GM12878 (cell line): ENCODE results near the gene ANAPC15. TPM values are rescaled to one million over a fixed set of nuclear protein-coding genes. Genes with fewer than 3 reads are reported as not detected.
A peak's percentile ranks its signal among the peaks of the same experiment; 100 is the strongest.

Experiments
- ATAC-seq: fragments of 200-7000 bp; cut with Tn5 transposase; 3 replicates; pipeline ENCODE4 v1.9.1; 2020; ENCODE audit warnings: mild to moderate bottlenecking, moderate library complexity
- BruUV-seq: library from RNA; stranded (reverse); fragments of 400-500 nt; replicated peaks from 2 replicates; lab custom pipeline; 2021; lab: Mats Ljungman, UMichigan
- CTCF ChIA-PET: fragments of 300-600 bp; sonication (Branson Sonifier 250); formaldehyde crosslinking; extraction: SDS; loops from one replicate; lab custom pipeline; 2021; ENCODE audit warnings: inconsistent platforms; lab: Yijun Ruan, JAX
- POLR2A ChIA-PET: fragments of 350-600 bp; formaldehyde crosslinking; extraction: SDS; loops from one replicate; lab custom pipeline; 2021; ENCODE audit warnings: inconsistent platforms; lab: Charles Lee
- RAD21 ChIA-PET: fragments of 300-600 bp; sonication (Branson Sonifier 250); formaldehyde crosslinking; loops from one replicate; lab custom pipeline; 2023; ENCODE audit warnings: antibody characterized with exemption; ENCODE audit not compliant: unreplicated experiment; lab: Charles Lee
- SMC1A ChIA-PET: fragments of 300-600 bp; sonication (Branson Sonifier 250); formaldehyde crosslinking; loops from one replicate; lab custom pipeline; 2023; ENCODE audit not compliant: unreplicated experiment, uncharacterized antibody; lab: Charles Lee
- DNase-seq: peaks from one replicate; pipeline ENCODE4 v3.0.0-alpha.2; 2011; ENCODE audit warnings: low read depth, low spot score
- FAIRE-seq: peaks from 3 replicates; lab custom pipeline; 2011; peaks lifted over from hg19 to GRCh38; lab: Jason Lieb, UNC
- H2AFZ ChIP-seq: 2 replicates; pipeline ENCODE4 v1.6.0; 2011; ENCODE audit warnings: low read depth, low read length, control low read depth; ENCODE audit not compliant: control insufficient read depth
- H3K27ac ChIP-seq: 2 replicates; pipeline ENCODE4 v1.5.1; 2011; ENCODE audit warnings: control low read depth; ENCODE audit not compliant: control insufficient read depth, insufficient read depth
- H3K27me3 ChIP-seq, 2 experiments: replicated peaks in 1 of 2; 2 replicates each; pipeline versions ENCODE4 v1.6.0 to v1.6.1; 2011; ENCODE audit warnings: low read length in 1 of 2; ENCODE audit not compliant: control insufficient read depth in 2 of 2, insufficient read depth in 2 of 2
- H3K36me3 ChIP-seq, 2 experiments: 2 replicates each; pipeline ENCODE4 v1.5.1; 2011; ENCODE audit warnings: low read length in 1 of 2; ENCODE audit not compliant: control insufficient read depth in 2 of 2, insufficient read depth in 2 of 2
- H3K4me1 ChIP-seq: 2 replicates; pipeline ENCODE4 v1.6.1; 2011; ENCODE audit warnings: mild to moderate bottlenecking, low read length, moderate library complexity, mixed read lengths; ENCODE audit not compliant: control insufficient read depth, insufficient read depth
- H3K4me2 ChIP-seq: 2 replicates; pipeline ENCODE4 v1.6.0; 2011; ENCODE audit warnings: control low read depth; ENCODE audit not compliant: control insufficient read depth, insufficient read depth
- H3K4me3 ChIP-seq: fragments of 200-600 bp; sonication (generic); 2 replicates; pipeline ENCODE4 v1.5.1; 2016
- H3K79me2 ChIP-seq: 2 replicates; pipeline ENCODE4 v1.6.0; 2011; ENCODE audit warnings: low read length; ENCODE audit not compliant: control insufficient read depth, insufficient read depth
- H3K9ac ChIP-seq: 2 replicates; pipeline ENCODE4 v1.8.0; 2011; ENCODE audit warnings: low read length, control low read depth, mixed read lengths; ENCODE audit not compliant: control insufficient read depth, insufficient read depth
- H3K9me3 ChIP-seq: replicated peaks from 3 replicates; pipeline ENCODE4 v1.5.1; 2011; ENCODE audit warnings: mild to moderate bottlenecking, low read length; ENCODE audit not compliant: control insufficient read depth, insufficient read depth
- H4K20me1 ChIP-seq: 2 replicates; pipeline ENCODE4 v1.6.0; 2011; ENCODE audit not compliant: control insufficient read depth, insufficient read depth
- LARP7 ChIP-seq: fragments of 450-650 bp; IDR thresholded peaks from 2 replicates; pipeline ENCODE4 v1.6.1; 2017; ENCODE audit warnings: mild to moderate bottlenecking
- NBN ChIP-seq: fragments of 450-650 bp; IDR thresholded peaks from 2 replicates; pipeline ENCODE4 v1.6.1; 2016
- NFIC ChIP-seq: IDR thresholded peaks from 2 replicates; pipeline ENCODE4 v1.6.1; 2012; ENCODE audit warnings: low read depth, mild to moderate bottlenecking, inconsistent platforms, low read length, moderate library complexity
- NFXL1 ChIP-seq: fragments of 450-650 bp; IDR thresholded peaks from 2 replicates; pipeline ENCODE4 v1.6.1; 2017; ENCODE audit warnings: antibody characterized with exemption, mild to moderate bottlenecking, borderline replicate concordance
- NR2C2 ChIP-seq: IDR thresholded peaks from 2 replicates; pipeline ENCODE4 v1.6.1; 2011; ENCODE audit warnings: borderline replicate concordance, low read depth; ENCODE audit not compliant: control insufficient read depth, insufficient read length
- SMARCA5 ChIP-seq: fragments of 450-650 bp; IDR thresholded peaks from 2 replicates; pipeline ENCODE4 v1.6.1; 2017; ENCODE audit warnings: mild to moderate bottlenecking
- SPI1 ChIP-seq: IDR thresholded peaks from 2 replicates; pipeline ENCODE4 v1.6.1; 2011; ENCODE audit warnings: low read depth, mild to moderate bottlenecking, low read length, moderate library complexity, borderline replicate concordance; ENCODE audit not compliant: insufficient read depth
- SREBF1 ChIP-seq: IDR thresholded peaks from 2 replicates; pipeline ENCODE4 v1.6.1; 2012; ENCODE audit warnings: mild to moderate bottlenecking, low read length
- TBL1XR1 ChIP-seq: IDR thresholded peaks from 2 replicates; pipeline ENCODE4 v1.6.1; 2012; ENCODE audit warnings: low read depth, low read length, improper control_type of control experiment
- TCF12 ChIP-seq: IDR thresholded peaks from 2 replicates; pipeline ENCODE4 v1.6.1; 2011; ENCODE audit warnings: low read depth, mild to moderate bottlenecking, low read length
- TCF3 ChIP-seq: IDR thresholded peaks from 2 replicates; pipeline ENCODE4 v1.6.1; 2012; ENCODE audit warnings: low read depth, mild to moderate bottlenecking, low read length, borderline replicate concordance; ENCODE audit not compliant: insufficient read depth
- YBX1 ChIP-seq: fragments of 450-650 bp; IDR thresholded peaks from 2 replicates; pipeline ENCODE4 v1.6.1; 2016; ENCODE audit warnings: antibody characterized with exemption
- ZZZ3 ChIP-seq: IDR thresholded peaks from 2 replicates; pipeline ENCODE4 v1.6.1; 2011; ENCODE audit warnings: low read depth; ENCODE audit not compliant: control insufficient read depth, insufficient read length
- WGBS: methylation state at CpG from one replicate; pipeline ENCODE4 v1.1.6; 2016; ENCODE audit warnings: low lambda C conversion rate; ENCODE audit not compliant: insufficient replicate concordance, insufficient coverage; ENCODE audit errors: missing lambda C conversion rate; 5-methylcytosine and 5-hydroxymethylcytosine counted together
- in situ Hi-C: fragments of 300-500 bp; cut with MboI; formaldehyde crosslinking; loops from 9 replicates; pipeline ENCODE4 v1.14.3; 2018; ENCODE audit warnings: mixed read lengths
- intact Hi-C: fragments of 100-400 bp; cut with micrococcal nuclease; formaldehyde crosslinking; loops from one replicate; pipeline ENCODE4 v1.14.2; 2022; ENCODE audit not compliant: unreplicated experiment
- polyA plus RNA-seq, 11 experiments: library from polyadenylated mRNA; depleted of rRNA in 4 of 11; unstranded in 6 of 11; stranded (reverse) in 5 of 11; fragments of >200 nt; fragmentation: Nextera tagmentation in 4 of 11; fragmentation: Illumina TruSeq in 1 of 11; extraction: Ambion mirVana in 4 of 11; extraction: Trizol in 1 of 11; gene quantifications; 1 replicate in 1 of 11; 2 replicates in 10 of 11; pipeline versions ENCODE4 v1.2.1 to v1.2.3, GENCODE V29; 2011 to 2016; ENCODE audit warnings: inconsistent platforms in 2 of 11, missing spikeins in 2 of 11, low read depth in 1 of 11
- total RNA-seq, 4 experiments: library from RNA; depleted of rRNA in 3 of 4; stranded (reverse); fragments of >200 nt in 3 of 4; fragmentation: Illumina TruSeq in 1 of 4; extraction: Trizol in 1 of 4; gene quantifications; 2 replicates each; pipeline versions ENCODE4 v1.2.1 to v1.2.3, GENCODE V29; 2013 to 2021
- TF ChIP-seq, protein P1 (sequence below), 3 experiments: IDR thresholded peaks in 2 of 3; conservative IDR thresholded peaks in 1 of 3; 2 replicates each; pipeline ENCODE4 v1.5.1; 2011; ENCODE audit warnings: low read depth in 3 of 3, low read length in 3 of 3, mild to moderate bottlenecking in 3 of 3, control low read depth in 2 of 3, moderate library complexity in 2 of 3, inconsistent platforms in 1 of 3, mixed read lengths in 1 of 3; ENCODE audit not compliant: control insufficient read depth in 2 of 3, insufficient read depth in 1 of 3; ENCODE audit errors: extremely low read depth in 1 of 3
- TF ChIP-seq, protein P2 (sequence below): IDR thresholded peaks from 2 replicates; pipeline ENCODE4 v1.6.1; 2012; ENCODE audit warnings: low read depth, low read length, improper control_type of control experiment
- TF ChIP-seq, protein P3 (sequence below): fragments of 150-350 bp; IDR thresholded peaks from 2 replicates; pipeline ENCODE4 v1.6.1; 2016; ENCODE audit warnings: low read depth, low read length
- TF ChIP-seq, protein P4 (sequence below): fragments of 450-650 bp; IDR thresholded peaks from 2 replicates; pipeline ENCODE4 v1.6.1; 2017; ENCODE audit warnings: mild to moderate bottlenecking, low read depth, inconsistent platforms; ENCODE audit not compliant: poor library complexity, severe bottlenecking

ANAPC15 gene
- total and polyA plus RNA-seq, 10 of the 15 experiments (the other 5 are each of a cell fraction or from before 2014, with no cell fraction given) = 83.4 to 372 (median 103) TPM

DNA sequence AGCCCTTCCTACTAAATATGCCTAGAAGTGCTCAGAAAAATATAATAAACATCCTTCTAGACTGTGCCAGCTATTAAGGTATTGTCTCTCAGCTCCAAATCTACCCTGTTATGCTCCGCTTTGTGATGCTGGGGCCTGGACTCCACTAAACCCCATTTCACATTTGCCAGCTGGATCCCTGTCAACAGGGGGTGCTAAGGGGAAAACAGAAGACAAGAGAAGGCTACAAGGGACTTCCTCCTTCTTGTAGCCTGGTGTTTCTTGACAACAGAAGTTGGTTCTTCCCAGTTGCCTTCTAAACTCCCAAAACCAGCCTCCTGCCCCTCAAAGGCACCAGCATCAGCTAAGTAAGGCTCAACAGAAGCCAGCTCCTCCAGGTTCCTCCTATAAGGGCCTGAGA lies 37.4 kb downstream of the ANAPC15 start:
- no peaks in the 10 kb centered on the region for H4K20me1 ChIP-seq
- 0 out of 4 replicates have a peak, but pooled peaks cover 0 to 2% of the 10 kb centered on the region in 2 experiments for H3K36me3 ChIP-seq
- peaks cover 15% of the 10 kb centered on the region for H3K4me1 ChIP-seq
- peak overlapping the region; percentile 60; the same call in 1 of the 2 replicates for H3K4me2 ChIP-seq
- no peaks in the 10 kb centered on the region for H3K27me3 ChIP-seq
- H3K79me2 ChIP-seq = peaks cover 85% of the 10 kb centered on the region
- no peak overlapping the region for H3K4me3 ChIP-seq
- intact Hi-C loops = no loop called here
- FAIRE-seq (no peak), DNase-seq (no peak), ATAC-seq (peak; percentile 28; the same call in 1 of the 3 replicates)
- peak overlapping the region; percentile 68 for H2AFZ ChIP-seq
- SMC1A ChIA-PET = interaction anchor here (1.0 to 8.0 kb wide), 7 partner anchors 13 to 355 kb away, joined by 3 to 48 read pairs (median 5); no protein-coding TSS in a partner anchor
- RAD21 ChIA-PET = interaction anchor here (1.0 to 2.1 kb wide), 4 partner anchors 16 to 69 kb away, joined by 3 to 8 read pairs (median 4); no protein-coding TSS in a partner anchor
- BruUV-seq = no TSS peak
- WGBS = 95% methylated on average over 1 of the region's 1 CpG
- no peaks in the 10 kb centered on the region for H3K9me3 ChIP-seq
- peak overlapping the region; percentile 25; the same call in 1 of the 2 replicates for H3K9ac ChIP-seq
- CTCF ChIA-PET = interaction anchor here (0.7 to 5.0 kb wide), 17 partner anchors 9 to 358 kb away, joined by 3 to 27 read pairs (median 4); no protein-coding TSS in a partner anchor
- in situ Hi-C loops = no loop called here
- H3K27ac ChIP-seq = peak overlapping the region; percentile 48
- POLR2A ChIA-PET = interaction anchor here (0.7 to 3.0 kb wide), 3 partner anchors 10 to 36 kb away, joined by 3 to 15 read pairs (median 6); no protein-coding TSS in a partner anchor
- TF ChIP-seq NFIC = no peak
- TF ChIP-seq NFXL1 = no peak
- TF ChIP-seq NBN = no peak
- no peak for TF ChIP-seq ZZZ3
- TF ChIP-seq TCF12 = no peak
- no peak for TF ChIP-seq SREBF1
- TF ChIP-seq SPI1 = peak; percentile 70; the same call in 1 of the 2 replicates
- no peak for TF ChIP-seq NR2C2
- TF ChIP-seq, protein P1, sequence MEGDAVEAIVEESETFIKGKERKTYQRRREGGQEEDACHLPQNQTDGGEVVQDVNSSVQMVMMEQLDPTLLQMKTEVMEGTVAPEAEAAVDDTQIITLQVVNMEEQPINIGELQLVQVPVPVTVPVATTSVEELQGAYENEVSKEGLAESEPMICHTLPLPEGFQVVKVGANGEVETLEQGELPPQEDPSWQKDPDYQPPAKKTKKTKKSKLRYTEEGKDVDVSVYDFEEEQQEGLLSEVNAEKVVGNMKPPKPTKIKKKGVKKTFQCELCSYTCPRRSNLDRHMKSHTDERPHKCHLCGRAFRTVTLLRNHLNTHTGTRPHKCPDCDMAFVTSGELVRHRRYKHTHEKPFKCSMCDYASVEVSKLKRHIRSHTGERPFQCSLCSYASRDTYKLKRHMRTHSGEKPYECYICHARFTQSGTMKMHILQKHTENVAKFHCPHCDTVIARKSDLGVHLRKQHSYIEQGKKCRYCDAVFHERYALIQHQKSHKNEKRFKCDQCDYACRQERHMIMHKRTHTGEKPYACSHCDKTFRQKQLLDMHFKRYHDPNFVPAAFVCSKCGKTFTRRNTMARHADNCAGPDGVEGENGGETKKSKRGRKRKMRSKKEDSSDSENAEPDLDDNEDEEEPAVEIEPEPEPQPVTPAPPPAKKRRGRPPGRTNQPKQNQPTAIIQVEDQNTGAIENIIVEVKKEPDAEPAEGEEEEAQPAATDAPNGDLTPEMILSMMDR (IDR thresholded peaks at IDR 0.05 in 2 of 3, conservative IDR thresholded peaks at IDR 0.05 in 1 of 3; ENCODE audit: control insufficient read depth in 2 of 3, extremely low read depth in 1 of 3, insufficient read depth in 1 of 3, low read depth in 3 of 3, low read length in 3 of 3) = peak; percentile 32 to 59 (median 41)
- TF ChIP-seq LARP7 = no peak
- TF ChIP-seq SMARCA5 = no peak
- TF ChIP-seq YBX1 = no peak
- TF ChIP-seq, protein P2, sequence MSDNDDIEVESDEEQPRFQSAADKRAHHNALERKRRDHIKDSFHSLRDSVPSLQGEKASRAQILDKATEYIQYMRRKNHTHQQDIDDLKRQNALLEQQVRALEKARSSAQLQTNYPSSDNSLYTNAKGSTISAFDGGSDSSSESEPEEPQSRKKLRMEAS = no peak
- TF ChIP-seq, protein P3, sequence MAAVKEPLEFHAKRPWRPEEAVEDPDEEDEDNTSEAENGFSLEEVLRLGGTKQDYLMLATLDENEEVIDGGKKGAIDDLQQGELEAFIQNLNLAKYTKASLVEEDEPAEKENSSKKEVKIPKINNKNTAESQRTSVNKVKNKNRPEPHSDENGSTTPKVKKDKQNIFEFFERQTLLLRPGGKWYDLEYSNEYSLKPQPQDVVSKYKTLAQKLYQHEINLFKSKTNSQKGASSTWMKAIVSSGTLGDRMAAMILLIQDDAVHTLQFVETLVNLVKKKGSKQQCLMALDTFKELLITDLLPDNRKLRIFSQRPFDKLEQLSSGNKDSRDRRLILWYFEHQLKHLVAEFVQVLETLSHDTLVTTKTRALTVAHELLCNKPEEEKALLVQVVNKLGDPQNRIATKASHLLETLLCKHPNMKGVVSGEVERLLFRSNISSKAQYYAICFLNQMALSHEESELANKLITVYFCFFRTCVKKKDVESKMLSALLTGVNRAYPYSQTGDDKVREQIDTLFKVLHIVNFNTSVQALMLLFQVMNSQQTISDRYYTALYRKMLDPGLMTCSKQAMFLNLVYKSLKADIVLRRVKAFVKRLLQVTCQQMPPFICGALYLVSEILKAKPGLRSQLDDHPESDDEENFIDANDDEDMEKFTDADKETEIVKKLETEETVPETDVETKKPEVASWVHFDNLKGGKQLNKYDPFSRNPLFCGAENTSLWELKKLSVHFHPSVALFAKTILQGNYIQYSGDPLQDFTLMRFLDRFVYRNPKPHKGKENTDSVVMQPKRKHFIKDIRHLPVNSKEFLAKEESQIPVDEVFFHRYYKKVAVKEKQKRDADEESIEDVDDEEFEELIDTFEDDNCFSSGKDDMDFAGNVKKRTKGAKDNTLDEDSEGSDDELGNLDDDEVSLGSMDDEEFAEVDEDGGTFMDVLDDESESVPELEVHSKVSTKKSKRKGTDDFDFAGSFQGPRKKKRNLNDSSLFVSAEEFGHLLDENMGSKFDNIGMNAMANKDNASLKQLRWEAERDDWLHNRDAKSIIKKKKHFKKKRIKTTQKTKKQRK = no peak
- TF ChIP-seq, protein P4, sequence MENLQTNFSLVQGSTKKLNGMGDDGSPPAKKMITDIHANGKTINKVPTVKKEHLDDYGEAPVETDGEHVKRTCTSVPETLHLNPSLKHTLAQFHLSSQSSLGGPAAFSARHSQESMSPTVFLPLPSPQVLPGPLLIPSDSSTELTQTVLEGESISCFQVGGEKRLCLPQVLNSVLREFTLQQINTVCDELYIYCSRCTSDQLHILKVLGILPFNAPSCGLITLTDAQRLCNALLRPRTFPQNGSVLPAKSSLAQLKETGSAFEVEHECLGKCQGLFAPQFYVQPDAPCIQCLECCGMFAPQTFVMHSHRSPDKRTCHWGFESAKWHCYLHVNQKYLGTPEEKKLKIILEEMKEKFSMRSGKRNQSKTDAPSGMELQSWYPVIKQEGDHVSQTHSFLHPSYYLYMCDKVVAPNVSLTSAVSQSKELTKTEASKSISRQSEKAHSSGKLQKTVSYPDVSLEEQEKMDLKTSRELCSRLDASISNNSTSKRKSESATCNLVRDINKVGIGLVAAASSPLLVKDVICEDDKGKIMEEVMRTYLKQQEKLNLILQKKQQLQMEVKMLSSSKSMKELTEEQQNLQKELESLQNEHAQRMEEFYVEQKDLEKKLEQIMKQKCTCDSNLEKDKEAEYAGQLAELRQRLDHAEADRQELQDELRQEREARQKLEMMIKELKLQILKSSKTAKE = no peak
- no peak for TF ChIP-seq TCF3
- TF ChIP-seq TBL1XR1 = no peak
